GM23338 (cell line): ENCODE data around the gene GLCE. TPM values are rescaled to one million over a fixed set of nuclear protein-coding genes. Genes with fewer than 3 reads are reported as not detected.

Experiments
- ATAC-seq: fragments of 200-7000 bp; cut with Tn5 transposase; 3 replicates; pipeline ENCODE4 v1.9.1; 2020
- DNase-seq: peaks from one replicate; pipeline ENCODE4 v3.0.0-alpha.2; 2015; ENCODE audit warnings: low spot score
- H2AFZ ChIP-seq: fragments of 200-600 bp; sonication (generic); 2 replicates; pipeline ENCODE4 v1.8.0; 2016; ENCODE audit warnings: antibody characterized with exemption, mild to moderate bottlenecking, moderate library complexity
- H3F3A ChIP-seq: fragments of 200-600 bp; sonication (generic); replicated peaks from 2 replicates; pipeline ENCODE4 v1.8.0; 2017; ENCODE audit warnings: antibody characterized with exemption, mixed run types, low read depth
- H3K27ac ChIP-seq: fragments of 200-600 bp; sonication (generic); 2 replicates; pipeline ENCODE4 v1.6.1; 2016; ENCODE audit warnings: low read depth
- H3K27me3 ChIP-seq: fragments of 200-600 bp; sonication (generic); 2 replicates; pipeline ENCODE4 v1.8.0; 2016; ENCODE audit warnings: mild to moderate bottlenecking, mixed run types, moderate library complexity; ENCODE audit not compliant: insufficient read depth
- H3K36me3 ChIP-seq: fragments of 200-600 bp; sonication (generic); 2 replicates; pipeline ENCODE4 v1.8.0; 2016; ENCODE audit warnings: mild to moderate bottlenecking; ENCODE audit not compliant: insufficient read depth
- H3K4me1 ChIP-seq: fragments of 200-600 bp; sonication (generic); 2 replicates; pipeline ENCODE4 v1.8.0; 2016; ENCODE audit warnings: mild to moderate bottlenecking, moderate library complexity; ENCODE audit not compliant: insufficient read depth
- H3K4me2 ChIP-seq: fragments of 200-600 bp; sonication (generic); 2 replicates; pipeline ENCODE4 v1.7.1; 2017; ENCODE audit warnings: mixed run types
- H3K4me3 ChIP-seq: fragments of 200-600 bp; sonication (generic); 2 replicates; pipeline ENCODE4 v1.6.1; 2016; ENCODE audit warnings: mixed run types
- H3K79me2 ChIP-seq: fragments of 200-600 bp; sonication (generic); replicated peaks from 2 replicates; pipeline ENCODE4 v1.8.0; 2017; ENCODE audit warnings: mild to moderate bottlenecking; ENCODE audit not compliant: insufficient read depth
- H3K9me2 ChIP-seq: fragments of 200-600 bp; sonication (generic); 2 replicates; pipeline ENCODE4 v1.8.0; 2017; ENCODE audit not compliant: insufficient read depth
- H4K20me1 ChIP-seq: fragments of 200-600 bp; sonication (generic); replicated peaks from 2 replicates; pipeline ENCODE4 v1.8.0; 2017; ENCODE audit warnings: mild to moderate bottlenecking; ENCODE audit not compliant: insufficient read depth
- H3K27ac Mint-ChIP-seq: 2 replicates; pipeline ENCODE4 v1.8.0; 2020; ENCODE audit warnings: inconsistent platforms, mild to moderate bottlenecking, moderate library complexity, mixed read lengths
- H3K27me3 Mint-ChIP-seq: 3 replicates; pipeline ENCODE4 v1.8.0; 2022; ENCODE audit warnings: low read depth, mild to moderate bottlenecking, moderate library complexity, mixed read lengths, inconsistent platforms; ENCODE audit not compliant: insufficient read depth, poor library complexity
- H3K36me3 Mint-ChIP-seq: 3 replicates; pipeline ENCODE4 v1.8.0; 2021; ENCODE audit warnings: low read depth, mild to moderate bottlenecking, inconsistent platforms, moderate library complexity, mixed read lengths
- H3K4me1 Mint-ChIP-seq: 3 replicates; pipeline ENCODE4 v1.8.0; 2020; ENCODE audit warnings: mild to moderate bottlenecking, inconsistent platforms, mixed read lengths
- H3K4me3 Mint-ChIP-seq: 3 replicates; pipeline ENCODE4 v1.8.0; 2021; ENCODE audit warnings: moderate library complexity, mild to moderate bottlenecking, inconsistent platforms, mixed read lengths
- H3K9me3 Mint-ChIP-seq: 3 replicates; pipeline ENCODE4 v1.8.0; 2020; ENCODE audit warnings: moderate library complexity, mild to moderate bottlenecking, inconsistent platforms, mixed read lengths
- CREB1 ChIP-seq: fragments of 250-450 bp; sonication (Bioruptor Pico); IDR thresholded peaks from 2 replicates; pipeline ENCODE4 v1.5.0; 2020; ENCODE audit warnings: low read depth, mild to moderate bottlenecking, moderate library complexity
- EZH2 ChIP-seq: fragments of 200-600 bp; sonication (generic); IDR thresholded peaks from one replicate; pipeline ENCODE4 v1.8.0; 2017; ENCODE audit warnings: antibody characterized with exemption, mild to moderate bottlenecking, low read depth; ENCODE audit not compliant: unreplicated experiment
- EZH2phosphoT487 ChIP-seq: fragments of 200-600 bp; sonication (generic); IDR thresholded peaks from one replicate; pipeline ENCODE4 v1.8.1; 2018; ENCODE audit warnings: antibody characterized with exemption; ENCODE audit not compliant: unreplicated experiment
- JUNB ChIP-seq: IDR thresholded peaks from one replicate; pipeline ENCODE4 v1.6.1; 2016; ENCODE audit warnings: antibody characterized with exemption; ENCODE audit not compliant: unreplicated experiment
- NANOG ChIP-seq: IDR thresholded peaks from 2 replicates; pipeline ENCODE4 v1.6.1; 2016; ENCODE audit warnings: antibody characterized with exemption, borderline replicate concordance
- POLR2AphosphoS5 ChIP-seq: IDR thresholded peaks from 2 replicates; pipeline ENCODE4 v1.6.1; 2016; ENCODE audit warnings: antibody characterized with exemption, low read depth
- REST ChIP-seq: IDR thresholded peaks from one replicate; pipeline ENCODE4 v1.6.1; 2018; ENCODE audit warnings: antibody characterized with exemption; ENCODE audit not compliant: unreplicated experiment
- STAT1 ChIP-seq: IDR thresholded peaks from one replicate; pipeline ENCODE4 v1.6.1; 2016; ENCODE audit warnings: antibody characterized with exemption; ENCODE audit not compliant: unreplicated experiment
- ZNF114 ChIP-seq: fragments of 250-450 bp; sonication (Bioruptor Pico); IDR thresholded peaks from 2 replicates; pipeline ENCODE4 v1.5.0; 2020; ENCODE audit warnings: mild to moderate bottlenecking, moderate library complexity
- ZNF331 ChIP-seq: fragments of 250-450 bp; sonication (Bioruptor Pico); IDR thresholded peaks from 2 replicates; pipeline ENCODE4 v1.5.0; 2020; ENCODE audit warnings: low read depth, mild to moderate bottlenecking, moderate library complexity
- ZNF462 ChIP-seq: fragments of 250-450 bp; sonication (Bioruptor Pico); IDR thresholded peaks from 2 replicates; pipeline ENCODE4 v1.5.0; 2020; ENCODE audit warnings: mild to moderate bottlenecking, moderate library complexity
- polyA plus RNA-seq: library from polyadenylated mRNA; unstranded; fragments of >200 nt; fragmentation: Nextera tagmentation; extraction: Ambion mirVana; gene quantifications from 2 replicates; pipeline ENCODE4 v1.2.1, GENCODE V29; 2016
- total RNA-seq: library from RNA; depleted of rRNA; stranded (reverse); fragments of >200 nt; shearing (Covaris generic); gene quantifications from 2 replicates; pipeline ENCODE4 v1.2.3, GENCODE V29; 2014
- TF ChIP-seq, protein P1 (sequence below), 2 experiments: fragments of 200-600 bp in 1 of 2; sonication (generic) in 1 of 2; conservative IDR thresholded peaks; 2 replicates each; pipeline versions ENCODE4 v1.5.1 to v1.6.1; 2016 to 2017; ENCODE audit warnings: antibody characterized with exemption in 2 of 2, low read depth in 2 of 2, mild to moderate bottlenecking in 2 of 2, moderate library complexity in 1 of 2
- TF ChIP-seq, protein P2 (sequence below): IDR thresholded peaks from 2 replicates; pipeline ENCODE4 v1.6.1; 2016; ENCODE audit warnings: antibody characterized with exemption

GLCE gene
- total and polyA plus RNA-seq, 2 experiments from 2014 or later = 7.5 to 15.5 TPM

- Histone ChIP-seq H3K4me3 (no peak overlapping the region), H3K9me2 (no peaks in the 10 kb centered on the region), H3K27ac (no peak overlapping the region), H3K4me2 (no peak overlapping the region), H3F3A (no peaks in the 10 kb centered on the region), H3K36me3 (no peaks in the 10 kb centered on the region), H4K20me1 (no peaks in the 10 kb centered on the region; the same call in 1 of the 2 replicates), H3K27me3 (no peaks in the 10 kb centered on the region), H3K79me2 (0 out of 2 replicates have a peak, but pooled peaks cover 3% of the 10 kb centered on the region), H2AFZ (no peak overlapping the region), H3K4me1 (no peaks in the 10 kb centered on the region; the same call in none of the 2 replicates)
- no peak overlapping the region for H3K4me3 Mint-ChIP-seq
- H3K27me3 Mint-ChIP-seq = peaks cover 1% of the 10 kb centered on the region
- H3K9me3 Mint-ChIP-seq = no peaks in the 10 kb centered on the region
- no peaks in the 10 kb centered on the region for H3K36me3 Mint-ChIP-seq
- ATAC-seq (no peak), DNase-seq (no peak)
- no peak for TF ChIP-seq NANOG
- TF ChIP-seq, protein P1, sequence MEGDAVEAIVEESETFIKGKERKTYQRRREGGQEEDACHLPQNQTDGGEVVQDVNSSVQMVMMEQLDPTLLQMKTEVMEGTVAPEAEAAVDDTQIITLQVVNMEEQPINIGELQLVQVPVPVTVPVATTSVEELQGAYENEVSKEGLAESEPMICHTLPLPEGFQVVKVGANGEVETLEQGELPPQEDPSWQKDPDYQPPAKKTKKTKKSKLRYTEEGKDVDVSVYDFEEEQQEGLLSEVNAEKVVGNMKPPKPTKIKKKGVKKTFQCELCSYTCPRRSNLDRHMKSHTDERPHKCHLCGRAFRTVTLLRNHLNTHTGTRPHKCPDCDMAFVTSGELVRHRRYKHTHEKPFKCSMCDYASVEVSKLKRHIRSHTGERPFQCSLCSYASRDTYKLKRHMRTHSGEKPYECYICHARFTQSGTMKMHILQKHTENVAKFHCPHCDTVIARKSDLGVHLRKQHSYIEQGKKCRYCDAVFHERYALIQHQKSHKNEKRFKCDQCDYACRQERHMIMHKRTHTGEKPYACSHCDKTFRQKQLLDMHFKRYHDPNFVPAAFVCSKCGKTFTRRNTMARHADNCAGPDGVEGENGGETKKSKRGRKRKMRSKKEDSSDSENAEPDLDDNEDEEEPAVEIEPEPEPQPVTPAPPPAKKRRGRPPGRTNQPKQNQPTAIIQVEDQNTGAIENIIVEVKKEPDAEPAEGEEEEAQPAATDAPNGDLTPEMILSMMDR (conservative IDR thresholded peaks at IDR 0.05; ENCODE audit: low read depth in 2 of 2) = no peak
- TF ChIP-seq, protein P2, sequence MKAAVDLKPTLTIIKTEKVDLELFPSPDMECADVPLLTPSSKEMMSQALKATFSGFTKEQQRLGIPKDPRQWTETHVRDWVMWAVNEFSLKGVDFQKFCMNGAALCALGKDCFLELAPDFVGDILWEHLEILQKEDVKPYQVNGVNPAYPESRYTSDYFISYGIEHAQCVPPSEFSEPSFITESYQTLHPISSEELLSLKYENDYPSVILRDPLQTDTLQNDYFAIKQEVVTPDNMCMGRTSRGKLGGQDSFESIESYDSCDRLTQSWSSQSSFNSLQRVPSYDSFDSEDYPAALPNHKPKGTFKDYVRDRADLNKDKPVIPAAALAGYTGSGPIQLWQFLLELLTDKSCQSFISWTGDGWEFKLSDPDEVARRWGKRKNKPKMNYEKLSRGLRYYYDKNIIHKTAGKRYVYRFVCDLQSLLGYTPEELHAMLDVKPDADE = no peak
- no peak for TF ChIP-seq STAT1
- no peak for TF ChIP-seq REST
- no peak for TF ChIP-seq ZNF462 (CRISPR knock-in tag)
- no peak for TF ChIP-seq POLR2AphosphoS5
- no peak for TF ChIP-seq ZNF114
- no peak for TF ChIP-seq EZH2phosphoT487
- no peak for TF ChIP-seq JUNB
- no peak for TF ChIP-seq CREB1 (CRISPR knock-in tag)
- no peak for TF ChIP-seq ZNF331
- no peak for TF ChIP-seq EZH2
- H3K27ac Mint-ChIP-seq = no peak overlapping the region
- H3K4me1 Mint-ChIP-seq = peaks cover 29% of the 10 kb centered on the region
Measured at GRCh38 chr15:69316291-69316690, 155.9 kb downstream of the GLCE start.
